CD4-positive, alpha-beta T cell treated with Interleukin-15 for 1 hour (primary cell): ENCODE measurements around the gene BOK.
A peak's percentile ranks its signal among the peaks of the same experiment; 100 is the strongest.
"Not testable (repeated sequence)": the region's sequence is repeated elsewhere in the genome, so short reads cannot be mapped to it uniquely, and the experiment has no call there.

ENCODE experiments used
- DNase-seq: peaks from one replicate; pipeline ENCODE4 v3.0.0-alpha.2; 2020

BOK gene

DNA sequence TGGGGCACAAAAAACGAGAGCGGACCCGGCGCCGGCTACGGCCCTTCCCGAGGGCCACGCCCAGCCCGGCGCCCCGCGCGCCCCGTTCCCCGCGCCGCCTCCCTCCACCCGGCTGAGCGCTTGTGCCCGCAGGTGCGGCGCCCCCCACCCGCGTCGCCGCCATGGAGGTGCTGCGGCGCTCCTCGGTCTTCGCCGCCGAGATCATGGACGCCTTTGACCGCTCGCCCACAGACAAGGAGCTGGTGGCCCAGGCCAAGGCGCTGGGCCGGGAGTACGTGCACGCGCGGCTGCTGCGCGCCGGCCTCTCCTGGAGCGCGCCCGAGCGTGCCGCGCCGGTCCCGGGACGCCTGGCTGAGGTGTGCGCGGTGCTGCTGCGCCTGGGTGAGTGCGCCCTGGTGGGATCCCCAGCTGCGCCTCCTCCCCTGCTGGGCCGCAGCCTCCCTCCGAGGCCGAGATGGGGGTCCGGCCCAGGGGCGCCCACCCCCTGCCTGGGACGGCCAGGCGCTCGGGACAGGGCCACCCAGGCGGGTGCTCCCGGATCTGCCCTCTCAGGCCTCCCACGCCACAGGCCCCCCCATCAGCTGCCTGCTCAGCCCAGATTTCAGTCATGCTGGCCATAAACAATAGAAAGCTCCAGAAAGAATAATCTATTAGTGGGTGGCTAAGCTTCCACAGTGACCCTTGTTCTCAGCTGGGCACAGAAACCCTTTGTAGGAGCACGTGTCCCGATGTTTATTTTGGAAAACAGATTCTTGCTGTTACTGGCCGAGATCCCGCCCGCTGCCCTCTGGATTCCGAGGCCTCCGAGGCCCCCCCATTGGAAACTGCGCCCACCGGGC, 997 bp downstream of the BOK start:
- no peak for DNase-seq

DNA sequence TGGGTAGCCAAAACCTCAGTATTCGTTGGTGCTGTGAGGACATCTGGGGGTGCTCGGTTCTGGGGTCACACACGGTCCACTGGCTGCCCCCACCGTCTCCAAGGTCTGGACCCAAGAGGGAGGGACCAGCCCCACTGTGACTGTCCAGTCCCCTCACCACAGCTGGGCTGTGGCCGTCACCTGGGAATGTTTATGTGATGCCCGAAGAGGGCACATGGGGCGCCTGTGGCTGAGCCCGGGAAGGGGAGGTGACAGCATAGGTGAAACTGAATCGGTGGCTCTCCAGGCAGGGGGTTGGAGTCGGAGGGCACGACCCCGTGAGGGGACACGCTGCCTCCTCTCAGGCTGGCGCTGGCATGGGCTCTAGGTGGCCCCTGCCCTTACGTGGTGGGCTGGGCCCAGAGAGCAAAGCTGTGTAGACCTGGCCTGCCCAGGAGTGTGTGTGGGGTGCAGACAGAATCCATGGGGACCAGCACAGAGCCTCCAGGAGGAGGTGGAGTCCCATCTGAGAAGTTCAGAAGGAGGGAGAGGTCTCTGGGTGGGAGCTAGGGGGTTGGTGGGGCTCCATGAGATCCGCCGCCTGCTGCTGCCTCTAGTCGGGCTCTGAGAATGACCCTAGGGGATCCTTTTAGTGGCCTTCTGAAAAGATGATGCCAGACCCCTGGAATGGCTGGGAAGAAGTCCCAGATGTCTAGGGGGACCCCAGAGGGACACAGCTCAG, 1.8 kb downstream of the BOK start:
- no peak for DNase-seq

DNA sequence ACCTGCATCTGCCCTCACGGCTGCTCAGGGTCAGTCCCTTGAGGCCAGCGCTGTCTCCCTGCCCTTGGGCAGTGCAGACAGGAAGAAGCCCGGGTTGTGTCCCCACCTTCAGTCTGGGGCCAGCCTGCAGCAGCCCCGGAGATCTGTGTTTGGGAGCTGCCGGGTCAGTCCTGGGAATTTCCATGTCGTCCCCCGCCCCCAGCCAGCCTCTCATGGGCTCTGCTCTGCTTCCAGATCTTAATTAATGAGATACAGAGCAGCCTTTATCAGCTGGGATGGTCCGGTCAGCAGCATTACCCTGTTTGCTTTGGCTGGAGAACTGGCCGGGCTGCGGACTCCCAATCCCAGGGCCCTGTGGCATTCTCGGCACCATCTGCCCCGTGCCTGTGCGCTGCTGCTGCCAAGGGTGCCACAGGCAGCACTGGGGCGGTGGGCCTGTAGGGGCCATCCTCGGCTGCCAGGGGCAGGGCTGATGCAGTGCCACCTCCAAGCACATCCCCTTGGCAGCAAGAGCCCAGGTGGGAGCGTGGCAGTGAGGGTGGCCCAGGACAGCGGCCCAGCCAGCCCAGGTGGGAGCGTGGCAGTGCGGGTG, 2.4 kb downstream of the BOK start:
- no peak for DNase-seq

DNA sequence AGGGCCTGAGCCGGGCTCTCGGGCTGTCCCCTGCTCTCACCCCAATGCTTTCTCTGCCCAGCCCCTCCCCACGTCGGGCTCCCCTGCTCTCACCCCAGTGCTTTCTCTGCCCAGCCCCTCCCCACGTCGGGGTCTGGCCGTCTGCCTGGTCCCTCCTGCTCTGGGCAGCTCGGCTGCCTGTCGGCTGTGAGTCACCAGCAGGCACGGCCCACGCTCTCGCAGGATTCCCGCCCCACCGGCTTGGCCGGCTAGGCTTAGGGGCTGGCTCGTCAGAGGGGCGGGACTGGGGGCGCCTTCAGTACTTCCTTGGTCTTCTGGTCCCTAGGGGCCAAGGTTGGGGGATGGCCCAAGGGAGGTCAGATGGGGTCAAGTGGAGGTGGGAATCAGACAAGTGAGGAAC, 3.3 kb downstream of the BOK start:
- DNase-seq: no peak

DNA sequence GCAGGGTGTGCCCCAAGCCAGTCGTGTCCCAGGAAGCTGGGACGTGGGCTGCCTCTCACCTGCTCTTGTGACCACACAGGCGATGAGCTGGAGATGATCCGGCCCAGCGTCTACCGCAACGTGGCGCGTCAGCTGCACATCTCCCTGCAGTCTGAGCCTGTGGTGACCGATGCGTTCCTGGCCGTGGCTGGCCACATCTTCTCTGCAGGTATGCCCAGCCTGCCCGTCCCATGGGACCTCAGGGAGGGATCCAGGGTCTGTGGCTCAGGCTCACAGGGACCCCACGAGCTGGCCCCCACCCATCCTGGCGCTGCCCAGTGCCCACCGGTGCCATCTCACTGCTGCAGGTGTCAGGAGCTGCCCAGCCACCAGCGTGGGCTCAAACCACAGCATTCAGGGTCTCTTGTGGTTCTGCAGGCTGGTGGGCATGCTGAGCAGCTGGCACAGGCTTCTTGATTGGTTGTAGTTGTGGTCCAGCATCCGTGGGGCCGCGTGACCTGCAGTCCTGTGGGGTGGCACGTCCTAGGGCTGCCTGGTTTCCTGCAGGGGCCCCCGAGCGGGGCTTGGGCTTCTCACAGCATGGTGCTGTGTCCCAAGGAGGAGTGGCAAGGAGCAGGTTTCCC, 3.8 kb downstream of the BOK start:
- DNase-seq: no peak

DNA sequence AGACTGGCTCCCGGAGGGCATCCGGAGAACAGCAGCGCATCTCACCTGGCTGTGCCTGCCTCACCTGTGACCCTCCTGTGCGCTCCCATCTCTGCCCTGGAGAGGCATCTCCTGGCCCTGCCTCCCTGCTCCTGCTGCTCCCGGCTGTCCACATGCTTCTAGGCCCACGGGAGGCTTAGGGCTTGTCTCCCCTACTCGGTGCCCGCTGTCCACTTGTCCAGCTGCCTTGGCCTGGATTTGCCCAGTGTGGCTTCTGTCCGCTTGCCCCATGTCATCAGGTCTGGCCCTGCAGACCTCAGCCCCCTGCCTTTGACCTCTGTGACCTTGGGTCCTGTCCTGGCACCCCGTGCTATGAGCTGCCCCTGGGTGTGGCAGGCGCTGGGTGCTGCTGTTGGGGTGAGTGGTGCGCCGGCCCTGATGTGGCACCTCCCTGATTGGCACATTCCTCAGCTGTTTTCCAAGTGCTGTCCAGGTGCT, 4.5 kb downstream of the BOK start:
- peak; percentile 15 for DNase-seq

DNA sequence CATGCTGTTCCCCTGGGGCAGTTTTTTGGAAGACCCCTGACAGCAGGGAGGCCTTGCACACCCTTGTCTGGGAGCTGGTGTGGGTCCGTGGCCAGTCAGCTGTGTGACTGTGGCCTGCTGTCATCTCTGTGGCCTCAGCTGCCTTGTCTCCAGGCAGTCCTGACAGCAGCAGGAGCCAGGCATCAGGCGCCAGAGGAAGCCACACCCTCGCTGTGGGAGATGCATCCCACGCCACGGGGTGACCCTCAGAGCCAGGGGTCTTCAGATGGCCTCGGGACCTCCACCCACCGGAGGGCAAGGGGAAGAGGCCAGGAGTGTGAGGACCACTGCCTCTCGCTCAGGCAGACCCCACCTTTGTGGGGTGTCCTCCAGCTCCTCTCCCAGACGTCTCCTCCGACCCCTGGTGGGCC, 5.0 kb downstream of the BOK start:
- peak; percentile 12 for DNase-seq

DNA sequence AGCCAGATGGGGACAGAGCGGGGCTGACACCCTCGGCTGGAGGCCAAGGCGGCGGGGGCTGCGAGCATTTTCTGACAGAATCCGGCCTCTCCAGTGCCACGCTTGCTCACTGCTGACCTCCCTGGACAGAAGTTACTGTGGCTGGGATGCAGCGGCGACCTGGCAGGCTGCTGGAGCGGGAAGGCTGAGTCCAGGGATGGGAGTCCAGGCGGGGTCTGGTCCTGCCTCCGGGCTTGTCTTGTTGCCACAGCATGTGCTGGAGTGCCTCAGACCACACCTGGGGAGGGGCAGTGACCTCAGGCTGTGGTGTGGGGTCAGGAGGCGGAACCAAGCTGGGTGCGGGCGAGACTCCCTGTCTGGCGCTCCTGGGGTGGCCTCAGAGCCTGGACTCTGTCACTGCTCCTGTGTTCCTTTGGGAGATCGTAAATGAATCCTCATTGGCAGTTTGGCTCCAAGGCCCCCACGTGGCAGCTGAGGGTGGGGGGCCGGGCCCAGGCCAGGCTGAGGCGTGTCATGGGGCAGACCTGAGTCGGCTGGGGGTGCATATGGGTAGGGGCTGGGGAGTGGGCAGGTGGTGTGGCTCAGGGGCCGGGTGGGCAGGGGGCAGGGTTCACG, 5.5 kb downstream of the BOK start:
- DNase-seq: no peak

DNA sequence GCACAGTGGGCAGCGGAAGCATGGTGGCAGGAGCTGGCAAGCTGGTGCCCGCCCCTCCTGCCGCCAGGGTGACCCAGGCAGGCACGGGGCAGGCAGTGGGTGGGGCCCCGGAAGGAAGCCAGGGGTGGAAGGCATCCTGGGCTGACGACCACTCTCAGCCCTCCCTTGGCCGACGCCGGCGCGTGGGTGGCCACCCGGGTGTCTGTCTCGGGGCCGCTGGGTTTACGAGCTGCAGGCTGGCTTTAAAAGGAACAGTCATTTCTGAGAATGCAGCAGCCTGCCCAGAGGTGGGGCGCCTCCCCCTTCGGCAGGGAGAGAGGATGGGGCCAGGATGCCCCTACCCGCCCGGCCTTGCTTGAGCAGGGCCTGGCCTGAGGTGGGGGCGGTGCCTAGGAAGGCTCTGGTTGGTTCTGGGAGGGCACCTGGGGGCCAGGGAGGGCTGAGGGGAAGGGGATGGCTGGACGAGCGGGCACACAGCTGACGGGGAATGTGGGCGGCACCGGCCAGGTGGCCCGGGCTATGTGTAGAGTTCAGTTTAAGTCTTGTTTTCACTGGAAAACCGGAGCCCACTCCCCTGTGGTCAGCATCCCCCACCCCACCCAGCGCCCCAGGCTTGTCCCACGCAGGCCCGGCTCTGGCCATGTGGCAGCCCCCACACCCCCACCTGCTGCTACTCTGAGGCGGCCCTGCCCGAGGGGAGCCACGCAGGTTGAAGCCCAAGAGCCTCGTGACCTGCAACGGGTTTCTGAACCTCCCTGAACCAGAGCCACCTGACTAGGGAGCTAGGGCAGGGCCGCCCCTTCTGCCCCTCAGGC, 6.3 kb downstream of the BOK start:
- DNase-seq: no peak

DNA sequence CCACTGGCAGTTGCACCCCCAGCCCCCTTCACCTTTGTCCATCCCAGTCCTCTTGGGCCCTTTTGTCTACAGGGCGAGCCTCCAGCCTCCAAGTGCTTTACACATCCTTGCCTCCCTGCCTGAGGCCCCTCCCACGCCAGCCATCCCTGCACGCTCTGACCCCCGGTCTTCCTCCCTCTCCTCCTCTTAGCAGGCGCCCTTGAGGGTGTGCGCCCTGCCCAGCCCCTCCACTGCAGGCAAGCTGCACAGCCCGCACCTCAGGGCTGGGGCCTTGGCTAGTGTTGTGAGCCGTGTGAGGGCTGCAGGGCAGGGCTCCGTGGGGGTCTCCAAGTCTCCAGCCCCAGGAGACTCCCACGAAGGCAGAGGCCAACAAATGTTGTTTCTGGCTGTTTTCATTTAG, 6.9 kb downstream of the BOK start:
- DNase-seq: no peak

DNA sequence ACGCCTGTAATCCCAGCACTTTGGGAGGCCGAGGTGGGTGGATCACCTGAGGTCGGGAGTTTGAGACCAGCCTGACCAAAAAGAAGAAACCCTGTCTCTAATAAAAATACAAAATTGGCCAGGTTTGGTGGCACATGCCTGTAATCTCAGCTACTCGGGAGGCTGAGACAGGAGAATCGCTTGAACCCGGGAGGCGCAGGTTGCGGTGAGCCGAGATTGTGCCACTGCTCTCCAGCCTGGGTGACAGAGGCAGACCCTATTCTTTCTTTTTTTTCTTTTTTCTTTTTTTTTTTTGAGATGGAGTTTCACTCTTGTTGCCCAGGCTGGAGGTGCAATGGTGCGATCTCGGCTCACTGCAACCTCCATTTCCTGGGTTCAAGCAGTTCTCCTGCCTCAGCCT, 7.5 kb downstream of the BOK start:
- not testable (repeated sequence) for DNase-seq

DNA sequence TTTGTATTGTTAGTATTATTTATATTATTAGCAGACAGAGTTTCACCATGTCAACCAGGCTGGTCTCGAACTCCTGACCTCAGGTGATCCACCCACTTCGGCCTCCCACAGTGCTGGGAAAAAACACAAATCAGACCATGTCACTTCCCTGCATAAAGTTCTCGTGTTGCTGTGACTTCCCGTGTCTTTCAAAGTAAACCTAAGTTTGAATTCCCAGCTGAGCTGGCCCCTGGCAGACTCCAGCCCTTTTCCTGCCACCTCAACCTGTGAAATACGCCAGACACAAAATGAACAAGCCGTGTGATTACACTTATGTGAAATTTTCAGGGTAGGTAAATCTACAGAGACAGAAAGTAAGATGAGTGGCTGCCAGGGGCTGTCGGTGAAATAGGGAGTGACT, 7.9 kb downstream of the BOK start:
- DNase-seq: no peak

DNA sequence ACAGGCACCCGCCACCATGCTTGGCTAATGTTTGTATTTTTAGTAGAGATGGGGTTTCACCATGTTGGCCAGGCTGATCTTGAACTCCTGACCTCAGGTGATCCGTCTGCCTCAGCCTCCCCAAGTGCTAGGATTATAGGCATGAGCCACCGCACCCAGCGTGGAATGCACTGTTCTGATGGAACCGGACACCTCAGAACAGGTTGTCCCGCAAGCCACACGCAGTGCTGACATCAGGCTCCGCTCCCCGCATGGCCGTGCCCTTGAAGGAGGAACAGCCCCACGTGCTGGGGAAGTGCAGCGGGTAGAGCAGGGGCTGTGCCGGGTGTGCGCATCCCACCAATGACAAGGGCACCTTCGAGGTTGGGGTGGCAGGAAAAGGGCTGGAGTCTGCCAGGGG, 8.7 kb downstream of the BOK start:
- not testable (repeated sequence) for DNase-seq

DNA sequence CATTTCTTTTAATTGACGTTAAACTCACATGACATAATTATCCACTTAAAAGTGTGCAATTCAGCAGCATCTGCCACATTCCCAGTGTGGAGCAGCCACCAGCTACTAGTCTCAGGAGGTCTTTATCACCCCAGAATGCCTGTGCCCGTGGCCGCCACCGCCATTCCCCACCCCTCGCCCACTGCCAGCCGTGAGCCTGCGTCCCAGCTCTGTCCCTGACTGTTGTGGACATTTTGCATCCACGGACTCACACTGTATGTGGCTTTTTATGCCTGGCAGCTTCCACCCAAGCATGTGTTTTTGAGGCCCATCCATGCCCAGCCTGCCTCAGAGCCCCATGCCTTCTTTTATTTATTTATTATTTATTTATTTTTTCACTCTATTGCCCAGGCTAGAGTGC, 9.2 kb downstream of the BOK start:
- no peak for DNase-seq

DNA sequence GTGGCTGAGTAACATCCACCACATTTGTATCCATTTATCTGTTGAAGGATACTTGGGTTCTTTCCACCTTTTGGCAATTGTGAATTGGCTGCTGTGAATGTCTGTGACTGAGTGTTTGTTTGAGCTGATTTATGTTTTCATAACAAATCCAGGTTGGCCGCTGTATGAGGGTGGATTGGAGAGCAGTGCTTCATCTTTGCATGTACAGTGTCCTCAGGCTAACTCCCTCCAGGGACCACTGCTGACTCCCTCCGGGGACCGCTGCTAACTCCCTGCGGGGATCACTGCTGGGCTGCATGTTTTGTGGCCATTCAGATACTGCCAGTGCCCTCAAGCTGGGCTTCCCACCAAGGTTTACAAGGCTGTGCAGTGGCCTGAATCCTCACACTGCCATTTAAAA, 10.2 kb downstream of the BOK start:
- no peak for DNase-seq

DNA sequence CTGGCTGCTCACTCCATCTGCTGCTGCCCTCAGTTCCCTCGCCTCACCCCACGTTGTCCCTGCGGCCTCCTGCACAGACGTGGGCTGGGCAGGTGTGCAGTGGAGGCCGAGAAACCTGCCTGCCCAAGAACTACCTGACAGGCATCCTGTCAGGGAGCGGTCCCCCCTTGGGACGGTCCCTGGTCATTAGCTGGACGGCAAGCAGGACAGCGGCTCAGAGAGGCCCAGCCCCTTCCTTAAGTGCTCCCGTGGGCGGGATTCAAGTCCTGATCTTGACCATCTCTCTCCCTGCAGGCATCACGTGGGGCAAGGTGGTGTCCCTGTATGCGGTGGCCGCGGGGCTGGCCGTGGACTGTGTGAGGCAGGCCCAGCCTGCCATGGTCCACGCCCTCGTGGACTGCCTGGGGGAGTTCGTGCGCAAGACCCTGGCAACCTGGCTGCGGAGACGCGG, 11.3 kb downstream of the BOK start:
- no peak for DNase-seq

DNA sequence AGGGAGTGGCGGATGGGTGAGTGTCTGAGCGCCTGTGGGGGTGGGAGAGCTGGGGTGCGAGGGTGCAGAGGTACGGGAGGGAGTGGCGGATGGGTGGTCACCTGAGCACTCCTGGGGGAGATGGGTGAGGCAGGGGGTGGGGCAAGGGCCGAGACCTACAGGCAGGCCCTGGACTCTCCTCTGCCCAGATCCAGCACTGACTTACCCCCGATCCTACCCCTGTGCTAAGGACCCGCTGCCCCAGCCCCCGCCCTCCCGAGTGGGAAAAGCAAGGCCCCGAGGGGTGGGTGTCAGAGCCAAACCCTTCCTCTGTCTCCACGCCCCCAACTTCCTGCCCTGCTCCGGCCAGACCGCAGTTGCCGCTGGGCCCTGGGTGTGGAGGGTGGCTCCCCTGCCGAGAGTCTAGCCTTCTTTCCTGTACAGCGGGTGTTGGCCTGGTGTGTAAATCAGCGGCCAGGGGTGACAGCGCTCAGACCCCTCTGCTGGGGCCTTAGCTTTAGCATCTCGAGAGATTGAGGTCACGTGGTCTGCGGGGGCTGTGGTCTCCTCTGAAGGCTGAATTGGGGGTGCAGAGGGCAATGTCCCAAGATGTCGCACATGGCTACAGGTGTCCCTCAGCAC, 12.5 kb downstream of the BOK start:
- DNase-seq: no peak

DNA sequence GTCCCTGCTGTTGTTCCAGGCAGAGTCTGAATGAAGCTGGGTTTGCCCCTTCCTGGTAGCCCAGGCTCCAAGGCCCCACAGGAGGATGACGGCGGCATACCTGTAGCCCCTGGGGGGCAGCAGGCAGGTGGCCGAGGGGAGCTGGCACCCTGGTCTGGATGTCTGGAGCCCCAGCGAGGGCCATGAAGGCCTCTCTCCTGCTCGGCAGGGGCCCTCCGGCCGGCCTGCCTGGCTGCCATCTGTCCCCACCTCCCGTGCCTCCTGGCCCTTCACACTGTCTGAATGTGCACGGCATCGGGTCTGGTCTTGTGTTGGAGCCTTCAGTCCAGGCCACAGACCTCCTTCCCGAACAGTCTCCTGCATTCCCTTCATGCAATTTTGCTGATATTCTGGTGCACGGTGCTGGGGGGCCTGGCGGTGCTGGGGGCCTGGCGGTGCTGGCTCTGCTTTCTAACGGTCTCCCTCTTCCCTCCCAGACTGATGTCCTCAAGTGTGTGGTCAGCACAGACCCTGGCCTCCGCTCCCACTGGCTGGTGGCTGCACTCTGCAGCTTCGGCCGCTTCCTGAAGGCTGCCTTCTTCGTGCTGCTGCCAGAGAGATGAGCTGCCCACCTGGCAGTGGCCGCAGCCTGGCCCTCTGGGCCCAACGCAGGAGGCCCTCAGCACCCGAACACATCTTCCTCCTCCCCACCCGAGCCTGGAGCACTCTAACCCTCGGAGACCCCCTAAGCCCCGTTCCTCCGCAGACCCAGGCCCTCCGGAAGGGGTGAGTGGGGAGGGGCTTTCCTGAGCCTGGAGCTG, 13.5 kb downstream of the BOK start:
- no peak for DNase-seq

DNA sequence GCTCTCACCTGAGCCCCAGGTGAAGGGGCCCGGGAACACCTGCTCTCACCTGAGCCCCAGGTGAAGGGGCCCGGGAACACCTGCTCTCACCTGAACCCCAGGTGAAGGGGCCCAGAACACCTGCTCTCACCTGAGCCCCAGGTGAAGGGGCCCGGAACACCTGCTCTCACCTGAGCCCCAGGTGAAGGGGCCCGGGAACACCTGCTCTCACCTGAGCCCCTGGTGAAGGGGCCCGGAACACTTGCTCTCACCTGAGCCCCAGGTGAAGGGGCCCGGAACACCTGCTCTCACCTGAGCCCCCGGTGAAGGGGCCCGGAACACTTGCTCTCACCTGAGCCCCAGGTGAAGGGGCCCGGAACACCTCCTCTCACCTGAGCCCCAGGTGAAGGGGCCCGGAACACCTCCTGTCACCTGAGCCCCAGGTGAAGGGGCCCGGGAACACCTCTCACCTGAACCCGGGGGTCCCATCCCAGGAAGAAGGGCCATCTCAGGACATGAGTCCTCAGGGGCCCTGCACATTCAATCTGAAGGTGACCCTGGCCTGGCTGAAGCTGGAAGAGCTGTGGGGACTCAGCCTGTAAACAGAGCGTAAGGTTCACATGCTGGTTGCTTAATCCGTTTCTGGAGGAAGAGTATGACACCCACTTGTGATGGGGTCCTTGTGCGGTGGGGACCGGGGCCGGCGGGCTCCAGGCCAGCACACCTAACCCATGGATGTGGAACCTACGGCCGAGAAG, 14.5 kb downstream of the BOK start:
- not testable (repeated sequence) for DNase-seq

DNA sequence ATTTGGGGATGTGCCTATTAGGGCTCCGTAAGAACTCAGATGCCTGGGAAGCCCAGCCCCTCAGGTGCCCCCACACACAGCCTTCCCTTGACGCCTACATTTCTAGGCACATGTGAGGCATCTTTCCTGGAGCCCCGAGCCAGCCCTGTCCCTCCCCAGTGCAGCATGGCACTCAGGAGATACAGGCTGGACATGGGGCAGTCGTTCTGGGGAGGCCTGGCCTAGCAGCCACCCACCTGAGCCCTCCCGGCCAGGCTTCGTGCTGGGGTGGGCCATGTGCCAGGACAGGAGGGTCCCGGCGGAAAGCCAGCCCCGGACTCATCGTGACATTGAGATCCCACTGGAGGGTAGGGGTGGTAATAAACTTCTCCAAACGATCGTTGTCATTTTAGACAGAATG, 15.2 kb downstream of the BOK start:
- DNase-seq: no peak
